ENCODE measurements around the gene MACROD1.
"Not testable (repeated sequence)": the region's sequence is repeated elsewhere in the genome, so short reads cannot be mapped to it uniquely, and the experiment has no call there.

The MACROD1 gene

GRCh38 chr11:64170419-64170818, 4.5 kb upstream of the MACROD1 start:
- H3K36me3 ChIP-seq (ENCODE audit: control insufficient read depth, insufficient read depth, low read length), result no peaks in the 10 kb centered on the region
- TF ChIP-seq, protein P1, sequence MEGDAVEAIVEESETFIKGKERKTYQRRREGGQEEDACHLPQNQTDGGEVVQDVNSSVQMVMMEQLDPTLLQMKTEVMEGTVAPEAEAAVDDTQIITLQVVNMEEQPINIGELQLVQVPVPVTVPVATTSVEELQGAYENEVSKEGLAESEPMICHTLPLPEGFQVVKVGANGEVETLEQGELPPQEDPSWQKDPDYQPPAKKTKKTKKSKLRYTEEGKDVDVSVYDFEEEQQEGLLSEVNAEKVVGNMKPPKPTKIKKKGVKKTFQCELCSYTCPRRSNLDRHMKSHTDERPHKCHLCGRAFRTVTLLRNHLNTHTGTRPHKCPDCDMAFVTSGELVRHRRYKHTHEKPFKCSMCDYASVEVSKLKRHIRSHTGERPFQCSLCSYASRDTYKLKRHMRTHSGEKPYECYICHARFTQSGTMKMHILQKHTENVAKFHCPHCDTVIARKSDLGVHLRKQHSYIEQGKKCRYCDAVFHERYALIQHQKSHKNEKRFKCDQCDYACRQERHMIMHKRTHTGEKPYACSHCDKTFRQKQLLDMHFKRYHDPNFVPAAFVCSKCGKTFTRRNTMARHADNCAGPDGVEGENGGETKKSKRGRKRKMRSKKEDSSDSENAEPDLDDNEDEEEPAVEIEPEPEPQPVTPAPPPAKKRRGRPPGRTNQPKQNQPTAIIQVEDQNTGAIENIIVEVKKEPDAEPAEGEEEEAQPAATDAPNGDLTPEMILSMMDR (IDR thresholded peaks at IDR 0.05; ENCODE audit: insufficient read depth, low read length, poor library complexity, severe bottlenecking), result no peak

DNA sequence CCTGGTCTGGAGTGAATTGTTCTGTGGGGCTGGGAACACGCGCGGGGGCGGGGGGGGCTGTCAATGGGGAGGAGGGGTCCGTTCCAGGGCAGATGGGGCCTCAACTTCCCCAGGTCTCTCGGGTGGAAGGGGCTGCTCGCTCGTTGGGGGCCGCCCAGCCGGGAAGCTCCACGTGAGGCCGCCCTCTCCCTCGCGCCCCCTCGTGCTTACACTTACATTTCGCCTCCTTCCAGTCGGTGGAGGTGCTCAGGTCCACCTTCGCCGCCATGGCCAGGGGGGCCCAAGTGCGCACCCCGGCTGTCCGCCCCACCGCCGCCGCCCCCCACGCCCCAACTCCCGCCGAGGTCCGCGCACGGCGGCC, 452 bp downstream of the MACROD1 start:
- no peak for DNase-seq (ENCODE audit: extremely low read depth, insufficient read length)
- Histone ChIP-seq H3K4me3 (replicated peaks; ENCODE audit: low read depth, low read length) (peak overlapping the region; percentile 69), H3K36me3 (ENCODE audit: control insufficient read depth, insufficient read depth, low read length) (no peaks in the 10 kb centered on the region), H3K27me3 (replicated peaks; ENCODE audit: control insufficient read depth, insufficient read depth, low read length) (no peaks in the 10 kb centered on the region)
- TF ChIP-seq, protein P1 (IDR thresholded peaks at IDR 0.05; ENCODE audit: insufficient read depth, low read length, poor library complexity, severe bottlenecking), result no peak

More at GRCh38 chr11:64170419-64170818, 4.5 kb upstream of the MACROD1 start:
- DNase-seq (ENCODE audit: extremely low read depth, insufficient read length), result no peak
- Histone ChIP-seq H3K4me3 (replicated peaks; ENCODE audit: low read depth, low read length) (no peak overlapping the region), H3K27me3 (replicated peaks; ENCODE audit: control insufficient read depth, insufficient read depth, low read length) (no peaks in the 10 kb centered on the region)

GRCh38 chr11:64164392-64165312, 1.3 kb downstream of the MACROD1 start:
- no peaks in the 10 kb centered on the region for H3K36me3 ChIP-seq (ENCODE audit: control insufficient read depth, insufficient read depth, low read length)
- no peak for DNase-seq (ENCODE audit: extremely low read depth, insufficient read length)
- TF ChIP-seq, protein P1 (IDR thresholded peaks at IDR 0.05; ENCODE audit: insufficient read depth, low read length, poor library complexity, severe bottlenecking), result no peak
- no peak overlapping the region for H3K4me3 ChIP-seq (replicated peaks; ENCODE audit: low read depth, low read length)
- H3K27me3 ChIP-seq (replicated peaks; ENCODE audit: control insufficient read depth, insufficient read depth, low read length), result no peaks in the 10 kb centered on the region

GRCh38 chr11:64163951-64164350, 2.0 kb downstream of the MACROD1 start:
- no peaks in the 10 kb centered on the region for H3K36me3 ChIP-seq (ENCODE audit: control insufficient read depth, insufficient read depth, low read length)
- no peak overlapping the region for H3K4me3 ChIP-seq (replicated peaks; ENCODE audit: low read depth, low read length)
- TF ChIP-seq, protein P1 (IDR thresholded peaks at IDR 0.05; ENCODE audit: insufficient read depth, low read length, poor library complexity, severe bottlenecking), result no peak
- H3K27me3 ChIP-seq (replicated peaks; ENCODE audit: control insufficient read depth, insufficient read depth, low read length), result no peaks in the 10 kb centered on the region
- DNase-seq (ENCODE audit: extremely low read depth, insufficient read length), result no peak

DNA sequence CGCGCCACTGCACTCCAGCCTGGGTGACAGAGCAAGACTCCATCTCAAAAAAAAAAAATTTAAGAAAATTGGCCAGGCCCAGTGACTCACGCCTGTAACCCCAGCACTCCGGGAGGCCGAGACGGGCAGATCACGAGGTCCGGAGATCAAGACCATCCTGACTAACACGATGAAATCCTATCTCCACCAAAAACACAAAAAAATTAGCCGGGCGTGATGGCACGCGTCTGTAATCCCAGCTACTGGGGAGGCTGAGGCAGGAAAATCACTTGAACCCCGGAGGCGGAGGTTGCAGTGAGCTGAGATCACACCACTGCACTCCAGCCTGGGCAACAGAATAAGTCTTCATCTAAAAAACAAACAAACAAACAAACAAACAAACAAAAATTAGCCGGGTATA, 3.1 kb downstream of the MACROD1 start:
- H3K4me3 ChIP-seq (replicated peaks; ENCODE audit: low read depth, low read length); H3K36me3 ChIP-seq (ENCODE audit: control insufficient read depth, insufficient read depth, low read length); DNase-seq (ENCODE audit: extremely low read depth, insufficient read length); H3K27me3 ChIP-seq (replicated peaks; ENCODE audit: control insufficient read depth, insufficient read depth, low read length): not testable (repeated sequence)

DNA sequence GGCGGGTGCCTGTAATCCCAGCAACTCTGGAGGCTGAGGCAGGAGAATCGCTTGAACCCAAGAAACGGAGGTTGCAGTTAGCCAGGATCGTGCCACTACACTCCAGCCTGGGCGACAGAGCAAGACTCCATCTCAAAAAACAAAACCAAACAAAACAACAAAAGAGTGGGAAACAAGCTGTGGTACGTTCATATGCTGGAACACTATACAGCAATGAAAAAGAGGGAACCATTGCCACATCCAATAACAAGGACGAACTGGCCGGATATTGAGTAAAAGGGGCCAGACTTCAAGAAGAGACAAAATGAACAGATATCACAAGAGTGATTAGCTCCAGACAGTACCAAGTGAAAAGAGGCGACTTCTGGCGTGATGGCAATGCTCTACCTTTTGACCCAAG, 4.9 kb downstream of the MACROD1 start:
- H3K4me3 ChIP-seq (replicated peaks; ENCODE audit: low read depth, low read length), result no peak overlapping the region
- no peaks in the 10 kb centered on the region for H3K36me3 ChIP-seq (ENCODE audit: control insufficient read depth, insufficient read depth, low read length)
- no peak for DNase-seq (ENCODE audit: extremely low read depth, insufficient read length)
- TF ChIP-seq, protein P1 (IDR thresholded peaks at IDR 0.05; ENCODE audit: insufficient read depth, low read length, poor library complexity, severe bottlenecking), result no peak
- no peaks in the 10 kb centered on the region for H3K27me3 ChIP-seq (replicated peaks; ENCODE audit: control insufficient read depth, insufficient read depth, low read length)

All from GM06990 (cell line).